ENCODE results near the gene ZBTB16. TPM values are rescaled to one million over a fixed set of nuclear protein-coding genes. Genes with fewer than 3 reads are reported as not detected.

ZBTB16 gene
- total and polyA plus RNA-seq, 12 donors: 7.9 to 119 (median 53.2) TPM

GRCh38 chr11:114260483-114260882 is 201.0 kb downstream of the ZBTB16 start:
- DNase-seq: no peak
- Histone ChIP-seq H3K36me3 (replicated peaks in 1 of 2) (no peaks in the 10 kb centered on the region), H3K4me1 (replicated peaks in 1 of 2) (peaks cover 30 to 41% of the 10 kb centered on the region in 2 donors), H3K27ac (peak overlapping the region in 3 of 5 donors; percentile 9 to 49 (median 16)), H3K27me3 (no peaks in the 10 kb centered on the region), H3K9me3 (replicated peaks in 1 of 3) (no peaks in the 10 kb centered on the region), H3K4me3 (no peak overlapping the region)
- intact Hi-C loops (cut with DNase I): loop anchor here (2.0 to 5.0 kb wide), 5 partner anchors 78 to 363 kb away; no protein-coding TSS in a partner anchor
- TF ChIP-seq CTCF (IDR thresholded peaks at IDR 0.05) (no peak), POLR2A (IDR thresholded peaks at IDR 0.05) (no peak)
- WGBS, 4 donors: 53 to 75% (median 55%) methylated on average over 6 to 9 of the region's 9 CpGs

- 63 to 70% (median 65%) methylated on average over 7 of the region's 7 CpGs for WGBS, 4 donors
- Histone ChIP-seq H3K36me3 (replicated peaks in 1 of 2) (no peaks in the 10 kb centered on the region), H3K4me3 (no peak overlapping the region), H3K9me3 (replicated peaks in 1 of 3) (no peaks in the 10 kb centered on the region), H3K27ac (peak overlapping the region in 1 of 5 donors; percentile 23), H3K4me1 (replicated peaks in 1 of 2) (peaks cover 23 to 38% of the 10 kb centered on the region in 2 donors), H3K27me3 (no peaks in the 10 kb centered on the region)
- TF ChIP-seq POLR2A (IDR thresholded peaks at IDR 0.05) (no peak), CTCF (IDR thresholded peaks at IDR 0.05) (no peak)
- DNase-seq: no peak
- intact Hi-C loops (cut with DNase I): loop anchor here (2.0 to 5.0 kb wide), 5 partner anchors 79 to 364 kb away; no protein-coding TSS in a partner anchor
These were observed 202.3 kb downstream of the ZBTB16 start for GRCh38 chr11:114261791-114262190.

DNA sequence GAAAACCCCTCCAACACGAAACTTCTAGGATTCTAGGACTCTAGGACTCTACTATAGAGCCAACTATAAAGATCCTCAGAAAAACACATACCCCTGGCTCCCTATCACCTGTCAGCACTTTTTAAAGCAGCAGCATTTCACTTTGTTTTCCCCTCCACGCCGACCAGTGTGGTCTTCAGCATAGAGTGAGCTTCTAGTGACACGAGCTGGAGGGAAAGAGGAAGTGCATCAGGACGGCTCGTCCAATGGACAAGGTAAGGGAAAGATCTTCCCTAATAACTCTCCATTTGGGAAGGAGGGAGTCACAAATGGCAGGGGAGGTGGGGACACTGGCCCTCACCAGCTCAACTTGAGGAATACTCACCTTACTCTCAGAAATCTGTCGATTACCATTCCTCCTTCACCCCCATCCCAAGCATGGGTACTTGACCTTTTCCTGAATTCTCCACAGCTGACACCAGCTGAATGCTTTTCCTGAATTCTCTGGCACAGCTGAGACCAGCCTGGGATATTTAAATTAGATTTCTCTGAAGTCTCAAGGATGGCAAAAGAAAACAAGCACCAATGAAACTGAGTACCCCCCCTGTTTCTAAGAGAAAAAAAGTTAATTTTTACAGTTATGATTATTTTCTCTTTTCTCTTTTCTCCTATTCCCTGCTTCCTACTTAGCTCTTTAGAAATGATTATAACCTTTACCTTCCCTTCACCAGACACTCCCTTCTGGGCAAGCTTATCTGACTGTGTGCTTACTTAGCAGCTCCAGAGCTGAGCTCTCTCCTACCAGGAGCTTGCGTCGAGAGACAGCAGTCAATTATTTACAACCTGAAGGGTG is 203.4 kb downstream of the ZBTB16 start:
- peak in 6 of 7 donors; percentile 57 to 82 (median 64) for DNase-seq

More for the DNA sequence above, 203.4 kb downstream of the ZBTB16 start:
- H3K36me3 ChIP-seq (replicated peaks in 1 of 2): no peaks in the 10 kb centered on the region
- intact Hi-C loops (cut with DNase I): loop anchor here (5.0 kb wide), 4 partner anchors 81 to 366 kb away; no protein-coding TSS in a partner anchor
- H3K27ac ChIP-seq: peak overlapping the region in 1 of 5 donors; percentile 38
- WGBS, 4 donors: 21 to 24% (median 22%) methylated on average over 9 of the region's 9 CpGs
- H3K4me3 ChIP-seq: no peak overlapping the region
- peaks cover 13 to 28% of the 10 kb centered on the region in 2 donors for H3K4me1 ChIP-seq (replicated peaks in 1 of 2)
- H3K9me3 ChIP-seq (replicated peaks in 1 of 3): no peaks in the 10 kb centered on the region
- TF ChIP-seq CTCF (IDR thresholded peaks at IDR 0.05) (peak; percentile 28 to 76 (median 68)), POLR2A (IDR thresholded peaks at IDR 0.05) (no peak)
- no peaks in the 10 kb centered on the region for H3K27me3 ChIP-seq

All from adrenal gland (tissue), 12 donors.